ENCODE results near the gene GPD2.

- TF ChIP-seq CTCF (IDR thresholded peaks at IDR 0.05) (no peak), POLR2A (IDR thresholded peaks at IDR 0.05) (no peak)
These were observed 164.0 kb downstream of the GPD2 start for GRCh38 chr2:156600196-156600595.

Data from esophagus squamous epithelium (tissue), 4 donors.